ENCODE measurements around the gene INO80D.

GRCh38 chr2:206000776-206001175 is 85.2 kb downstream of the INO80D start:
- TF ChIP-seq ZFP3 (CRISPR knock-in tag; IDR thresholded peaks at IDR 0.05) = no peak
- TF ChIP-seq TCF4 (CRISPR knock-in tag; IDR thresholded peaks at IDR 0.05; ENCODE audit: borderline replicate concordance) = no peak
- TF ChIP-seq ZC3H10 (CRISPR knock-in tag; IDR thresholded peaks at IDR 0.05) = no peak
- no peak for TF ChIP-seq PATZ1 (CRISPR knock-in tag; IDR thresholded peaks at IDR 0.05; ENCODE audit: borderline replicate concordance)
- TF ChIP-seq CSDC2 (CRISPR knock-in tag; IDR thresholded peaks at IDR 0.05) = no peak
- TF ChIP-seq ZFP30 (CRISPR knock-in tag; IDR thresholded peaks at IDR 0.05) = no peak
- TF ChIP-seq TSHZ2 (CRISPR knock-in tag; IDR thresholded peaks at IDR 0.05) = no peak
- TF ChIP-seq ESRRG (CRISPR knock-in tag; IDR thresholded peaks at IDR 0.05) = no peak
- TF ChIP-seq GLIS3 (CRISPR knock-in tag; IDR thresholded peaks at IDR 0.05) = no peak
- no peak for TF ChIP-seq ZNF8 (CRISPR knock-in tag; IDR thresholded peaks at IDR 0.05)
- TF ChIP-seq POU6F1 (CRISPR knock-in tag; IDR thresholded peaks at IDR 0.05; ENCODE audit: borderline replicate concordance, low read depth) = no peak

Data from SK-N-SH treated with all-trans-retinoic acid at 6 μM for 48 hours (cell line).